GM15510 (cell line): Measurements from ENCODE around the gene SH2B3.

Source experiments
- POLR2A ChIP-seq: IDR thresholded peaks from 3 replicates; pipeline ENCODE4 v1.6.1; 2011; ENCODE audit warnings: borderline replicate concordance; ENCODE audit not compliant: insufficient read length; ENCODE audit errors: extremely low read depth

SH2B3 gene

DNA sequence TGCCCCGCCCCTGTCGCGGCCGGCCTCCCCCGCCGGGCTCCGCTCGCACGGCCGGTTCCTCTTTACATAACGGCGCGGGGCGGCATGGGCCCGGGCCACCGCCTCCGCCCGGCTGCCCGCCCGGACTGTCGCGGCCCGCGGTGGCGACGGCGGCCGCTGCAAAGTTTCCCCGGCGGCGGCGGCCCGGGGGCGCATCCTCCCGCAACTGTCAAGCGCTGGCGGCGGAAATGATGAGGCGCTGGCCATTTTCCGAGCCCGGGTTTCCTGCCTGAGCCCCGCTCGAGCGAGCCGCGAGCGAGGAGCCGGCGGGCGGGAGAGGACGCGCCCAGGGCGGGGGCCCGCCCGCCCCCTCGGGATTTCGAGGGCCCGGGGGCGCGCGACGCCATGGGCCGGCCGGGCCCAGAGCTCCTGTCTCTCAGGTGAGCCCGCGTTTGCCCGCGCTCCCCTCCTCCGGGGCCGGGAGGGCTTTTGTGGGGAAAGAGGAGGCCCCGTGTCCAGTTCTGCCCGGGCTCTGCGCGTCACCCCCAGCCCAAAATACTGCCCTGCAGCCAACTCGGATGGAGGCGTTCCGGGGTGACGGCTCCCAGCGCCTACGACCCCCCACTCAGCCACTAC lies at the start of gene SH2B3:
Gene SH2B3 (plus strand): TSS at position 65 of the 615 bp plus-strand sequence. CDS start 12,223 bp downstream, outside the sequence.
- TF ChIP-seq POLR2A = peak; percentile 83

DNA sequence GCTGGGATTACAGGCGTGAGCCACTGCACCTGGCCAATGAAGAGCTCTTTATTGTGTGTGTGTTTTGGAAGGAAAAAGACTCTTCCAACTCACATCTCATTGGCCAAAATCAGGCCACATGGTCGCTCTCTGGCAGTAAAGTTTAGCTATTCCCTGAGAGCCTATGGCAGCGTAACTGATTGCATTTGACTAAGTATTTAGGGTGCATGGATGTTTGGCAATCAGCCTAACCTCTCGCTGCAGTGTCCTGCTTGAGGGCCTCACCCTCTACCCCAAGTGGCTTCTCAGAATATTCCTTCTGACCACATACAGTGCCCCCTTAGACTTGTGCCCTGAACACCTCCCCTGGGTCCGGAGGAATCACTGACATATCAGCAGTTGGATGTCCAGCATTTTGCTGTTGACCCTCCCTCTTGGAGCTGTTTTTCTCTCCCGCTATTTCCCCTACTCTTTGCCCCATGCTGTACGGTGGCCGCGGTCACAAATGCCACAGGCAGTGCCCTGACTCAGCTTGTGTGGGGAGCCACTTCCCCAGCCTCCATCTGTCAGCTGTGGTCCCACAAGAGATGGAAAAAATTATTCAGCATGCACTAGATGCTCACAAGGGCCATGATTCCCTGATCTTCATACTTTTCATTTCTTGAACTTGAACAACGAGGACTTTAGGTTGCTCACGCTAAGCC lies 46.4 kb upstream of the SH2B3 start:
- no peak for TF ChIP-seq POLR2A

DNA sequence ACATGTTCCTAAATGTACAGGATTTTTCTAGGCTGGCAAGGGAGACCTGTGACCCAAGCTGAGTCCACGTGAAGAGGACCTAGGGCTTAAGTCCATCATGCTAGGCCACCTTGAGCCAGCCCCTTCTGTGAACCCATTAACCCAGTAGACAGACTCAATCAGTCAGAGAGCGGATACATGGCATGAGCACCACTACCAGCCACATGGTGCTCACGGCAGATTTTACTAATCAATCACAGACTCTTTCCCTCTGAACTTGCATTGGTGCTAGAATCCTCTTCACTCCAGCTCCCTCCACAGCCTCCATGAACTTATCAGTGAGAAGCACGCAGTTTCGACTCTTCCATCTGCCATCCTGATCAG lies 45.8 kb upstream of the SH2B3 start:
- no peak for TF ChIP-seq POLR2A

DNA sequence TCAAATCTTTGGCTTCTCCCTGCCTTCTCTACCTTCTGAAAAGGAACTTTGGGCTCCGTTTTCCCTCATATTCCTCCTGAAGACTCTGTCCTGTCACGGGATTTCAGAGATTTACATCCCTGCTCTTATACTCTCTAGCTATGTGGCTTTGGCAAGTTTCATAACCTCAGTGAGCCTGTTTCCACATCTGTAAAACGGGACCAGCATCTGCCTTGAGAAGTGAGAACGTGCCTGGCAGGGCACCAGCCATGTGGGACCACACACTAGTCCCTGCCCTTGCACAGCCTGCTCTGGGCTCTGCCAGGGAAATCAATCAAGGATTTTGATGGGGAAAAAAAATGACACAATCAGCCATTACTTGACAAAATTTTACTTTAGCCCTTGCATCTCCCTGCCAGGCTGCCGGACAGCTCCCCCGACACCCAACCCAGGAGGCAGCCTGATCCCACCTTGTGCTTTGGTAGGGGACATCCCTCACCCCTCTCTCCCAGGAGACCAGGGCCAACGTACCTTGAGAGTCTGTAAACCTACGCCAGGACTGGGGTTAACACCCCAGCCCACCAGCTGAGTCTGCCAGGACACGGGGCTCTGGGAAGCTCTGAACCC lies 45.3 kb upstream of the SH2B3 start:
- TF ChIP-seq POLR2A = no peak

DNA sequence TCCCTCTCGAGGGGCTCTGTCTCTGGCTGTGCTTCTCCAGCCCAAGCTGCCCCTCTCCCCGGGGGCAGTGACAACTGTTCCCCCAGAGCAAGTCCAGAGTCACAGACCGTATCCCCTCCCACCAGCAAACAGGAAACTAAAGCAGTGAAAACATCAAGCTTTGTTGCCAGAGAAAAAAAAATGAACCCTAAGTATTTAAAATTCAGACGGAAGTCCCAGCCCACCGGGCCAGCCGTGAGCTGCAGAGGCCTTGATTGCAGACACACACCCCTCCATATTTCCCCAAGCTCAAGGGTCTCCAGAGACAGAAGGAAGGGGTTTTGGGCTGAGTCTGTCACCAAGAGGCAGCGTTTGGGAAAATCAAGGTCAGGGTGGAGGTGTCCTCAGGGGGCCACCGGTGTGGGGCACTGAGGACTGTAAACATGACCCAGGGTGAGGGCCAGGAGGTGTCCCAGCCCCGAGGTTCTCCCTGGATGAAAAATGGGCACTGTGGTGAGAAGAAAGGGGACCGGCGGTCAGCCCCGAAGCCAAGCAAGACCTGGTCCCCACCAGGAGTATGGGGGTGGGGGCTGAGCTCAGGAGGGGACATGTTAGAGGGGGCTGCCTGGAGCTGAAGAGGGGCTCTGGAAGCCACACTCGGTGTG lies 44.5 kb upstream of the SH2B3 start:
- TF ChIP-seq POLR2A = no peak

DNA sequence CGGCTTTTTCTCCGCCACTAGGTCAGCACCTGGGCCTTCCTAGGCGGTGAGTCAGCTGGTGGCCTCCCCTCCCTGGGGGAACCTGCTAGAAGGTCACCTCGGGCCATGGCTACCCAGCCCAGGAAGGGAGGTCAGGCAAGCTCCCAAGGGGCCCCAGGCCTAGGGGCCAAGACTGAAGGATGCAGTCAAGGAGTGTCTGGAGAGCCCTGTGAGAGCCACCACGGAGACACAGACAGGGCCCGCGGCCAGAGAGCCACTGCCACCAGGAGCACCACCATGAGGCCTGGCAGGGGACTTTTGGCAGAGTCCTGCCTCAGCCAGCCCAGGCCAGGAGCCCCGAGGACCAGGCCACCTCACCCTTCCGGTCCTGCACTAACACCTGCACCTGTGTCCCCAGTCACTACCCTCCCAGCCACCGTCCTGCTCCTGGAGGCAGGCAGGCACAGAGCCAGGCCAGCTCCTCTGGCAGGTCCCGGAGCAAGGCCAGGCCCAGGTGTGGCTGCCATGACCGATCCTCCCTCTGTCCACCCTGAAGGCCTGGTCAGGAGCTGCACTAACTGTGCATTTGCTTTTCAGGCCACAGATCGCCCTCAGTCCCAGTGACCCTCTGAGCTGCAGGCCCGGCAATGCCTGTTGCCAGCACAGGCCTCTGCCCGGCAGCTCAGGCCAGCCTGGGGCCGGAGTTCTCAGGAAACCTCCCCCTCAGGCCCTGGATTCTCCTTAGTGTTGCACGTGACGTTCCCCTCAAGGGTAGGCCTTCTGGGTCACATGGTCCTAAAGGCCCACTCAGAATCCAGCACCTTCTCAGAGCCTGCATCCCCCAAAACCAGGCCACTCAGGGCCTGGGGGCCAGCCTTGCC lies 43.8 kb upstream of the SH2B3 start:
- TF ChIP-seq POLR2A = no peak

DNA sequence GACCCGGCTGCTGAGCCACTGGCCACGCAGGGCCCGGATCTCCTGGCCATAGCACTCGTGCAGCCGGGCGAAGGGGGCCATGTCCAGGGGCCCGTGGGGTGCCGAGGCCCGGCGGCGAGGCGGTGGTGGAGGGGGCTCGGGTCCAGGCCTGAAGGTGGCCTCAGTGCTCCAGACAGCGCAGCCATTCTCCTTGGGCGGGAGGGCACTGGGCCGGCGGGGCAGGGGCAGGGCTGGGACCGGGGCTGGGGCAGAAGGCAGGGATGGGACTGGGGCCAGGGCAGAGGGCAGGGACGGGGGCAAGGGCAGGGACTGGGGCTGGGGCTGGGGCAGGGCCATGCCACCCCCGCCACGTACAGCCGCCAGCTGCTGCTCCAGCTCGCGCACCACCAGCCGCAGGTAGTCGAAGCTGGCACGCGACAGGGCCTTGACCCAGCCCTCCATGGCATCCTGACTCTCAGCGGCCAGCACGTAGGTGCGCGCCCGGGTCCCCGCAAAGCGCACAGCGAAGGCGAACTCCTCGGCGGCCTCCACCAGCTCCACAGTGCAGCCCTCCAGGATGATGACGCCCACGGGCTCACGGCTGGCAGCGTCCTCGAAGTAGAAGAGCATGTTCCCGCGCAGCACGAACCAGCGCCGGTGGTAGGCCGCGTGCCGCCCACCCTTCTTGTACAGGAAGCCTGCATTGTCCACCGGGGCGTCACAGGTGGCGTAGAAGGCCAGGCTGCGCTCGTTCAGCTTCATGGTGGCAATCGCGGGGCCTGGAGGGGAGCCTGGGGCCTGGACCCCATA lies 42.8 kb upstream of the SH2B3 start:
- no peak for TF ChIP-seq POLR2A

DNA sequence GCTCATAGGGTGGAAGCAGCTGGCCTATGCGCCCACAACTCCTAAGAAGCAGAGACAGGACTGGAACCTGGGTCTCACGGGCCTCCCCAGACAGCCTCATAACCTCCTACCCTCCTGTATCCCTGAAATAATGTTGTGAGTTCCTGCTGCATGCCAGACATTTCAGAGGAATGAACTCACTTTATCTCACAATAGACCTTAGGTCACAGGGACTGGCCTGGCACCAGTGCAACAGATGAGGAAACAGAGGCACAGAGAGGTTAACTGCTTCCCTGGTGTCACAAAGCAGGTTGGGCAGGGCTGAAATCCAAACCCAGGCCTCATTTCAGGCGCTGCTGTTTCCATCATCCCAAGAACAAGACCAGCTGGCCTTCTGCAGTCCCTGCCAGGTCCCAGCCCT lies 42.1 kb upstream of the SH2B3 start:
- TF ChIP-seq POLR2A = no peak

DNA sequence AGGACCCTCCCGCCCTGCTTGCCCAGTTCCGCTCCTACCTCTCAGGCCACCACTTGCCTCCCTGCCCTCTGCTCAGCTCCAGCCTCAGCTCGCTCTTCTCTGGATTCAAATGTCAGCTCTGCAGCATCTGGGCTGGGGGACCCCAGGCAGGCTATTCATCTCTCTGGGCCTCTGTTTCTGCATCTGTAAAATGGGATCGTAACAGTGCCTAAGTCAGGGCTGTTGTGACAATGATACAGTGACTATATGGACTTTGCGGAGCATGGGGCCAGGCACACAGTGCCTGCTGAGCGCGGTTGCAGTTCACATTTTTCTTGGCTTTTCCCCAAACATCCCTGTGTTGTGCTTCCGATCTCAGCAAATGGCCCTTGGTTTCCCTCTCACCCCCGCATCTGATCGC lies 39.6 kb upstream of the SH2B3 start:
- TF ChIP-seq POLR2A = no peak

DNA sequence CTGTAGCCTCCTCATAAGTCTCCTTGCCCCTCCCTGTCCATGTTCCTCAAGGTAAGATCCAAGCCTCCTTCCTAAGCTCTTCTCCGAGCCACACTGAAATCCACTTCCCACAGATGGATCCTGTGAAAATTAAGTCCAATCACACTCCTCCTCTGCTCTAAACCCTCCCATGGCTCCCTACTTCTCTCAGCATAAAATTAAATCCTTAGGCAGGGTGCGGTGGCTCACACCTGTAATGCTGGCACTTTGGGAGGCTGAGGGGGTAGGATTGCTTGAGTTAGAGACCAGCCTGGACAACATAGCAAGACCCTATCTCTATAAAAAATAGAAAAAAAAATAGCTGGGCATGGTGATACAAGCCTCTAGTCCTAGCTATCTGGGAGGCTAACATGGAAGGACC lies 39.1 kb upstream of the SH2B3 start:
- TF ChIP-seq POLR2A = no peak

DNA sequence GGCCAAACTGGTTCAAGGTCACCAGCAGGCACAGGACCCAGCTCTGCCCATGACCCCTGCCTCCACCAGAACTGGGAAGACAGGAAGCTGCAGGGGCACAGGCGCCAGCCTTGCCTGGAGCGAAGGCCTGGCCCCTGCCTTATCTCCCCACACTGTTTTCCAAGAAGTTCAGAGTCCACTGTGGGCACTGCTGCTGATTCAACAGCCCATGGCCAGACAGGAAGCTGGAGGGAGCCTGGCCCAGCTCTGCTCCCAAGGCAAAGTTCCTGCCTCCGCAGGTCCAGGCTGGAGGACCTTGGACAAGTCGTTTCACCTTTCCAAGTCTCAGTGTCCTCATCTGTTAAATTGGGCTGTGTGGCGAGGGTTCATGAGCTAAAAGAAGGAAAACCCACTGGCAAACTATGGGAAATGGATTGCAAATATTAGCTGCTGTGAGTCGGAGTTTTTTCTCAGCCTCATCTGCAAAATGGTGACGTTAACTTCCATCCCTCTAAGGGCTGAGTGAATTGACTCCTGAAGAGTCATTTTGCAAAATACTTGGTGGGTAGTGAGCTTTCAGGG lies 38.0 kb upstream of the SH2B3 start:
- no peak for TF ChIP-seq POLR2A

DNA sequence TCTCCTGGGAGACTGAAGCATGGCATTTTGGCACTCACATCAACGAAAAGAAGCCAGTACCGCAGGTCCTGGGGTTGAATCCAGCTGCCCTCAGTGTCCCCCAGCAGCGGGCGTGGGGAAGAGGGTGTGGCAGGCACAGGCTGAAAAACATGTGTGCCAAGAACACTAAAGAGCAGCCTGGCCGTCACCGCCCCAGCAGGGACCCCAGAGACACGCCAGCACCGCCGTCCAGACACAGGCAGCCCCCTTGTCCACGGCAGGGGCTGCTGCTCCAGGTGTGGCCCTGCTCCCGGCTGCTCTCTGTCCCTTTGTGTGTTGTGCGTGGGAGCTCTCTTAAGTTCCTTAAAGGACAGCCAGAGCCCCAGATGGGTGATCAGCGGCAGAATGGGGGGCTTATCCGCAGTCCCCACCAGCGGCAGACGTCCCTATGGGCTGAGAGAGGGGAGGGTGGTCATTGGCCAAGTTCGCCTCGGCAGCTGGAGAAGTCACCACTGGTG lies 37.4 kb upstream of the SH2B3 start:
- no peak for TF ChIP-seq POLR2A

DNA sequence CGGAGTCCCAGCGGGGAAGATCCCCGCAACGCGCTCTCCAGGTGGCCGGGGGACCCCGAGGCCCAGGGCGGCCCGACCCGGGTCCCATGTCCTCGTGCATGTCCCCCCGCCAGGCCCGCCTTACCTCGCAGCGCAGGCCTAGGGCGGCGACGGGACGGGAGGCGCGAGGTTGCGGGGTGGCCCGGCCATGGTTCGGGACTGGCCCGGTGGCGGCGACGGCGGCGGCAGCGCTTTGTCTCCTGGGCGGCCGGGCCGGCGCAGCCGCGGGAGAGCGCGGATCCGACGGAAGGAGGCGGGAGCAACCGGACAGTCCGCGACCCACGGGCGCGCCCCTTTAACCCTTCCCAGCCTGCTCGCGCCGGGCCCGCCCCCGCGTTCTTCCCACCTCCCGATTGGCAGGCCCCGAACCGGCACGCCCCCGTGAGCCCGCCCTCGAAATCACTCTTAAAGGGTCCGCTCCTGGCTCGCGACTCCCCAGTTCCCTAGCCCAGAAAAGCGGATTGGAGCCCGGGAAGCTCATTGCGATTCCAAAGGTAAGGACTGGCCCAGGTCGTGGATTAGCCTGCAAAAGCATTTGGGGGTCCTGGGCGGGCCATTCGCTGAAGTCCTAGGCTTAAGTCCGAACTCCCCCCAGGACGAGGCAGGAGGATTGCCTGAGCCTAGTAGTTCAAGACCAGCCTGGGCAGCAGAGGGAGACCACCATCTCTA lies 36.8 kb upstream of the SH2B3 start, which contains the start of gene PHETA1:
Gene PHETA1 (minus strand): TSS at position 308 of the 708 bp plus-strand sequence. CDS start 5,668 bp downstream, outside the sequence.
- TF ChIP-seq POLR2A = peak; percentile 45
